GM21786 (cell line): Measurements from ENCODE around the gene PMM2.
A peak's percentile ranks its signal among the peaks of the same experiment; 100 is the strongest.
"Not testable (repeated sequence)": the region's sequence is repeated elsewhere in the genome, so short reads cannot be mapped to it uniquely, and the experiment has no call there.

ENCODE experiments used
- ATAC-seq: cut with Tn5 transposase; IDR thresholded peaks from one replicate; pipeline ENCODE4 v1.9.1; 2021; ENCODE audit not compliant: unreplicated experiment

PMM2 gene

GRCh38 chr16:8816967-8817655 is 19.5 kb downstream of the PMM2 start:
- ATAC-seq, result no peak

GRCh38 chr16:8818504-8819270 is 21.0 kb downstream of the PMM2 start:
- peak; percentile 84 for ATAC-seq

GRCh38 chr16:8819411-8820034 is 21.9 kb downstream of the PMM2 start:
- ATAC-seq, result no peak

GRCh38 chr16:8822403-8822802 is 24.8 kb downstream of the PMM2 start:
- no peak for ATAC-seq

GRCh38 chr16:8826278-8826879 is 28.7 kb downstream of the PMM2 start:
- ATAC-seq, result no peak

GRCh38 chr16:8828541-8829165 is 31.0 kb downstream of the PMM2 start:
- ATAC-seq, result no peak

- ATAC-seq, result no peak
Measured at GRCh38 chr16:8831450-8831849, 33.8 kb downstream of the PMM2 start.

- ATAC-seq, result no peak
Measured at GRCh38 chr16:8831871-8832716, 34.5 kb downstream of the PMM2 start.

GRCh38 chr16:8832717-8833105 is 35.1 kb downstream of the PMM2 start:
- no peak for ATAC-seq

GRCh38 chr16:8836797-8837196 is 39.2 kb downstream of the PMM2 start:
- ATAC-seq, result not testable (repeated sequence)

GRCh38 chr16:8837594-8837993 is 40.0 kb downstream of the PMM2 start:
- ATAC-seq, result not testable (repeated sequence)

GRCh38 chr16:8842016-8842415 is 44.4 kb downstream of the PMM2 start:
- not testable (repeated sequence) for ATAC-seq

GRCh38 chr16:8843296-8843695 is 45.7 kb downstream of the PMM2 start:
- not testable (repeated sequence) for ATAC-seq

- no peak for ATAC-seq
Measured at GRCh38 chr16:8845699-8846298, 48.2 kb downstream of the PMM2 start.

- no peak for ATAC-seq
Measured at GRCh38 chr16:8846401-8846932, 48.8 kb downstream of the PMM2 start.

GRCh38 chr16:8847145-8847544 is 49.5 kb downstream of the PMM2 start:
- no peak for ATAC-seq

GRCh38 chr16:8847623-8848022 is 50.0 kb downstream of the PMM2 start:
- no peak for ATAC-seq

GRCh38 chr16:8848231-8848938 is 50.7 kb downstream of the PMM2 start:
- ATAC-seq, result no peak

GRCh38 chr16:8848939-8849391 is 51.3 kb downstream of the PMM2 start:
- no peak for ATAC-seq
